Loucy (cell line): ENCODE measurements around the gene ERICH6B.

Experiments
- H2AFZ ChIP-seq: fragments of 200-600 bp; sonication (generic); 2 replicates; pipeline ENCODE4 v1.6.0; 2016; ENCODE audit warnings: antibody characterized with exemption, mild to moderate bottlenecking, low read length, moderate library complexity
- H3F3A ChIP-seq: fragments of 200-600 bp; 2 replicates; pipeline ENCODE4 v1.6.0; 2016; ENCODE audit warnings: antibody characterized with exemption, low read depth, mild to moderate bottlenecking
- H3K27me3 ChIP-seq: fragments of 200-600 bp; sonication (generic); 2 replicates; pipeline ENCODE4 v1.6.1; 2014; ENCODE audit warnings: low read length, mild to moderate bottlenecking; ENCODE audit not compliant: insufficient read depth, poor library complexity, severe bottlenecking
- H3K36me3 ChIP-seq: fragments of 200-600 bp; sonication (generic); 2 replicates; pipeline ENCODE4 v1.6.1; 2016; ENCODE audit warnings: low read length; ENCODE audit not compliant: insufficient read depth
- H3K4me1 ChIP-seq: fragments of 200-600 bp; sonication (generic); 2 replicates; pipeline ENCODE4 v1.5.1; 2014; ENCODE audit warnings: low read length, mild to moderate bottlenecking; ENCODE audit not compliant: insufficient read depth, poor library complexity, severe bottlenecking
- H3K4me2 ChIP-seq: fragments of 200-600 bp; sonication (generic); 2 replicates; pipeline ENCODE4 v1.6.0; 2014; ENCODE audit warnings: antibody characterized with exemption, low read length, low read depth, mild to moderate bottlenecking; ENCODE audit not compliant: poor library complexity, severe bottlenecking
- H3K4me3 ChIP-seq: fragments of 200-600 bp; sonication (generic); 2 replicates; pipeline ENCODE4 v1.5.1; 2014; ENCODE audit warnings: low read length, mild to moderate bottlenecking, mixed read lengths; ENCODE audit not compliant: poor library complexity, severe bottlenecking
- H3K79me2 ChIP-seq: fragments of 200-600 bp; sonication (generic); 2 replicates; pipeline ENCODE4 v1.6.1; 2014; ENCODE audit warnings: low read length; ENCODE audit not compliant: insufficient read depth
- H3K9ac ChIP-seq: fragments of 200-600 bp; sonication (generic); 2 replicates; pipeline ENCODE4 v1.6.0; 2014; ENCODE audit warnings: mild to moderate bottlenecking, low read depth, low read length, moderate library complexity; ENCODE audit not compliant: poor library complexity, severe bottlenecking
- H3K9me2 ChIP-seq: fragments of 200-600 bp; sonication (generic); replicated peaks from 2 replicates; pipeline ENCODE4 v1.6.1; 2016; ENCODE audit warnings: low read depth, low read length, mixed read lengths
- H3K9me3 ChIP-seq: fragments of 200-600 bp; sonication (generic); 2 replicates; pipeline ENCODE4 v1.6.1; 2014; ENCODE audit warnings: mild to moderate bottlenecking, antibody characterized with exemption, low read length, low read depth; ENCODE audit not compliant: insufficient read depth
- H4K20me1 ChIP-seq: fragments of 200-600 bp; sonication (generic); 2 replicates; pipeline ENCODE4 v1.6.0; 2014; ENCODE audit warnings: antibody characterized with exemption, low read length, mild to moderate bottlenecking; ENCODE audit not compliant: insufficient read depth, poor library complexity, severe bottlenecking
- CTCF ChIP-seq: fragments of 200-600 bp; sonication (generic); conservative IDR thresholded peaks from 2 replicates; pipeline ENCODE4 v1.5.1; 2014; ENCODE audit warnings: mild to moderate bottlenecking, antibody characterized with exemption, low read length
- EZH2phosphoT487 ChIP-seq: fragments of 200-600 bp; IDR thresholded peaks from 2 replicates; pipeline ENCODE4 v1.6.1; 2018; ENCODE audit warnings: antibody characterized with exemption, mild to moderate bottlenecking, moderate library complexity, borderline replicate concordance

Gene ERICH6B

GRCh38 chr13:45582408-45583076 is 33.0 kb downstream of the ERICH6B start:
- TF ChIP-seq EZH2phosphoT487 (no peak), CTCF (no peak)
- Histone ChIP-seq H3K27me3 (no peaks in the 10 kb centered on the region), H4K20me1 (no peaks in the 10 kb centered on the region), H3K9ac (no peak overlapping the region), H3K79me2 (no peaks in the 10 kb centered on the region), H3K4me3 (no peak overlapping the region), H2AFZ (no peak overlapping the region), H3K9me3 (no peaks in the 10 kb centered on the region), H3K4me2 (no peak overlapping the region), H3F3A (no peaks in the 10 kb centered on the region), H3K9me2 (no peaks in the 10 kb centered on the region), H3K4me1 (no peaks in the 10 kb centered on the region), H3K36me3 (no peaks in the 10 kb centered on the region)

- no peak overlapping the region for H3K4me2 ChIP-seq
- no peaks in the 10 kb centered on the region for H3K79me2 ChIP-seq
- H3K9ac ChIP-seq: no peak overlapping the region
- TF ChIP-seq CTCF (no peak), EZH2phosphoT487 (no peak)
- no peak overlapping the region for H3K4me3 ChIP-seq
- no peaks in the 10 kb centered on the region for H3K4me1 ChIP-seq
- H4K20me1 ChIP-seq: no peaks in the 10 kb centered on the region
- no peaks in the 10 kb centered on the region for H3K27me3 ChIP-seq
- no peak overlapping the region for H2AFZ ChIP-seq
- H3K9me3 ChIP-seq: no peaks in the 10 kb centered on the region
- H3K9me2 ChIP-seq: no peaks in the 10 kb centered on the region
- no peaks in the 10 kb centered on the region for H3K36me3 ChIP-seq
- no peaks in the 10 kb centered on the region for H3F3A ChIP-seq
These were observed 39.1 kb downstream of the ERICH6B start for GRCh38 chr13:45576466-45576865.

- TF ChIP-seq CTCF (no peak), EZH2phosphoT487 (no peak)
- no peak overlapping the region for H3K4me2 ChIP-seq
- no peaks in the 10 kb centered on the region for H3K9me3 ChIP-seq
- H2AFZ ChIP-seq: no peak overlapping the region
- no peaks in the 10 kb centered on the region for H4K20me1 ChIP-seq
- no peak overlapping the region for H3K4me3 ChIP-seq
- no peak overlapping the region for H3K9ac ChIP-seq
- no peaks in the 10 kb centered on the region for H3K36me3 ChIP-seq
- no peaks in the 10 kb centered on the region for H3K4me1 ChIP-seq
- H3K27me3 ChIP-seq: no peaks in the 10 kb centered on the region
- H3K9me2 ChIP-seq: no peaks in the 10 kb centered on the region
- H3F3A ChIP-seq: no peaks in the 10 kb centered on the region
- H3K79me2 ChIP-seq: no peaks in the 10 kb centered on the region
These were observed 39.7 kb downstream of the ERICH6B start for GRCh38 chr13:45575830-45576180.
